ENCODE results near the gene PPP3R1. TPM values are rescaled to one million over a fixed set of nuclear protein-coding genes. Genes with fewer than 3 reads are reported as not detected.

Gene PPP3R1
- total and polyA plus RNA-seq, 2 donors (not counting 3 experiments of a cell fraction or from before 2014, with no cell fraction given): 8.4 to 62.2 TPM

DNA sequence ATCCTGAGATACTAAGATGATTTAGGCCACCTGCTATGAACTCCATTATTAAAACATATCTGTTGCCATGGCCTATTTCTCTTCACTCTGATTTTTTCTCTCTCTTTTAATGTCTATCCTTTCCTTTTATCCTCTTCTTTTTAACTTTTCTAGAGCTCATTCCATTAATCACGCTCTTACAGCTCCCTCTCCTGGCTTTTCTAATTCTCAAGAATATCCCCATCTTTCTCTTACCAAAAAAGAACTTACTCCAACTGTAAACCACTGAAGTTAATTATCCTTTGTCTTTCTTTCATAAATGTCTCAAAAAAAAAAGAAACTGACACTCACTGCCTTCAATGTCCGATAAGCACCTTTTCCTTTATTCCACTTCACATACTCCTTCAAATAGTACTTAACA is 7.9 kb downstream of the PPP3R1 start:
- peaks cover 21% of the 10 kb centered on the region for H3K4me1 ChIP-seq (ENCODE audit: control insufficient read depth, extremely low read depth, insufficient read depth, low read length)
- H4K20me1 ChIP-seq (replicated peaks; ENCODE audit: control insufficient read depth, extremely low read depth, insufficient read depth, low read length): peaks cover 41% of the 10 kb centered on the region

More for the DNA sequence above, 7.9 kb downstream of the PPP3R1 start:
- Histone ChIP-seq H3K9ac (replicated peaks; ENCODE audit: extremely low read depth, insufficient read depth, low read length) (no peak overlapping the region), H3K27me3 (ENCODE audit: control insufficient read depth in 2 of 2, insufficient read depth in 2 of 2, low read length in 2 of 2) (no peaks in the 10 kb centered on the region), H3K9me1 (replicated peaks; ENCODE audit: control insufficient read depth, extremely low read depth, insufficient read depth, low read length) (no peaks in the 10 kb centered on the region), H3K4me3 (replicated peaks in 1 of 3; ENCODE audit: insufficient read depth in 1 of 3, low read depth in 1 of 3, low read length in 3 of 3) (no peak overlapping the region), H3K36me3 (ENCODE audit: control insufficient read depth in 2 of 2, extremely low read depth in 1 of 2, insufficient read depth in 2 of 2, low read length in 2 of 2) (no peaks in the 10 kb centered on the region), H3K27ac (ENCODE audit: insufficient read depth, low read depth, low read length) (no peak overlapping the region), H3K79me2 (ENCODE audit: control insufficient read depth, insufficient read depth, low read length) (peaks cover 100% of the 10 kb centered on the region), H3K4me2 (ENCODE audit: insufficient read depth, low read length) (no peak overlapping the region), H3K9me3 (replicated peaks; ENCODE audit: control insufficient read depth, insufficient read depth, low read length) (no peaks in the 10 kb centered on the region), H2AFZ (ENCODE audit: low read depth, low read length) (no peak overlapping the region)
- ChIA-PET CTCF (interaction anchor here (0.6 to 3.7 kb wide), 15 partner anchors 9 to 122 kb away, joined by 3 to 52 read pairs (median 4); no protein-coding TSS in a partner anchor), POLR2A (no interaction called here)
- FAIRE-seq (no peak), DNase-seq (ENCODE audit: low read depth, low spot score) (no peak)
- intact Hi-C loops (cut with micrococcal nuclease) (no loop called here), dilution Hi-C loops (cut with MboI; ENCODE audit: extremely low pct_ligation_motif_present, low sequenced_read_pairs) (no loop called here)
- no TSS peak for BruUV-seq (replicated peaks)
- TF ChIP-seq EZH2 (IDR thresholded peaks at IDR 0.05; ENCODE audit: borderline replicate concordance, low read depth, low read length, severe bottlenecking): no peak
- TF ChIP-seq GATA2 (IDR thresholded peaks at IDR 0.05; ENCODE audit: insufficient read depth, insufficient read length, low read depth, low read length): no peak
- no peak for TF ChIP-seq MYC (IDR thresholded peaks at IDR 0.05; ENCODE audit: low read depth, low read length)
- TF ChIP-seq, protein P1, sequence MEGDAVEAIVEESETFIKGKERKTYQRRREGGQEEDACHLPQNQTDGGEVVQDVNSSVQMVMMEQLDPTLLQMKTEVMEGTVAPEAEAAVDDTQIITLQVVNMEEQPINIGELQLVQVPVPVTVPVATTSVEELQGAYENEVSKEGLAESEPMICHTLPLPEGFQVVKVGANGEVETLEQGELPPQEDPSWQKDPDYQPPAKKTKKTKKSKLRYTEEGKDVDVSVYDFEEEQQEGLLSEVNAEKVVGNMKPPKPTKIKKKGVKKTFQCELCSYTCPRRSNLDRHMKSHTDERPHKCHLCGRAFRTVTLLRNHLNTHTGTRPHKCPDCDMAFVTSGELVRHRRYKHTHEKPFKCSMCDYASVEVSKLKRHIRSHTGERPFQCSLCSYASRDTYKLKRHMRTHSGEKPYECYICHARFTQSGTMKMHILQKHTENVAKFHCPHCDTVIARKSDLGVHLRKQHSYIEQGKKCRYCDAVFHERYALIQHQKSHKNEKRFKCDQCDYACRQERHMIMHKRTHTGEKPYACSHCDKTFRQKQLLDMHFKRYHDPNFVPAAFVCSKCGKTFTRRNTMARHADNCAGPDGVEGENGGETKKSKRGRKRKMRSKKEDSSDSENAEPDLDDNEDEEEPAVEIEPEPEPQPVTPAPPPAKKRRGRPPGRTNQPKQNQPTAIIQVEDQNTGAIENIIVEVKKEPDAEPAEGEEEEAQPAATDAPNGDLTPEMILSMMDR (IDR thresholded peaks at IDR 0.05; ENCODE audit: extremely low read depth in 1 of 2, insufficient read depth in 1 of 2, low read depth in 1 of 2, low read length in 2 of 2): no peak
- TF ChIP-seq, protein P2, sequence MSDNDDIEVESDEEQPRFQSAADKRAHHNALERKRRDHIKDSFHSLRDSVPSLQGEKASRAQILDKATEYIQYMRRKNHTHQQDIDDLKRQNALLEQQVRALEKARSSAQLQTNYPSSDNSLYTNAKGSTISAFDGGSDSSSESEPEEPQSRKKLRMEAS (IDR thresholded peaks at IDR 0.05; ENCODE audit: insufficient read depth, insufficient read length): no peak
- TF ChIP-seq POLR2A (IDR thresholded peaks at IDR 0.05; ENCODE audit: low read depth, low read length): no peak
- no peak for TF ChIP-seq FOS (IDR thresholded peaks at IDR 0.05; ENCODE audit: borderline replicate concordance, insufficient read depth, low read length)
- no peak for TF ChIP-seq POLR2AphosphoS5 (IDR thresholded peaks at IDR 0.05; ENCODE audit: insufficient read depth, low read depth, low read length)
- no peak for TF ChIP-seq JUN (IDR thresholded peaks at IDR 0.05; ENCODE audit: borderline replicate concordance, insufficient read depth, insufficient read length, low read depth)

Data from endothelial cell of umbilical vein (primary cell).